Measurements from ENCODE around the gene IFI27.
A peak's percentile ranks its signal among the peaks of the same experiment; 100 is the strongest.

IFI27 gene

DNA sequence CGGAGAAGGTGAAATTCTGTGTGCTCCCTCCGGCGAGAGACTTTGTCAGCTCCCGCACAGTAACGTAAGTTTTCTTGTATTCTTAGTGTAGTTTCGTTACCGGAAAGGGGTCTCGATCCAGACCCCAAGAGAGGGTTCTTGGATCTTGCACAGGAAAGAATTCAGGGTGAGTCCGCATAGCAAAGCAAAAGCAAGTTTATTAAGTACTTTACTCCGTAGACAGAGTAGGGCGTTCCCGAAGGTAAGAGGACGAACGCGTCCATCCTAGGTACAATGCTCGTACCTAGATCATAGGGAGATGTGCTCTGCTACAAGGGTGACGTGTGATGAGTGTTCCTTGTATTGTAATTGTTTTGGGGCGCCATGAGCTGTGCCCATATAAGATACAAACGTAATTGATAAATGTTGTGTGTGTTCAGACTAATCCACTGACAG is 29.1 kb upstream of the IFI27 start:
- Histone ChIP-seq H4K20me1 (ENCODE audit: insufficient read depth, low read length, poor library complexity, severe bottlenecking) (peaks cover 39% of the 10 kb centered on the region), H3K9me3 (ENCODE audit: insufficient read depth, low read depth, low read length) (no peaks in the 10 kb centered on the region), H3K36me3 (ENCODE audit: insufficient read depth, low read length) (no peaks in the 10 kb centered on the region; the same call in 1 of the 2 replicates), H3F3A (ENCODE audit: low read depth) (no peaks in the 10 kb centered on the region), H3K27me3 (ENCODE audit: insufficient read depth, low read length, poor library complexity, severe bottlenecking) (no peaks in the 10 kb centered on the region), H3K4me3 (ENCODE audit: low read length, poor library complexity, severe bottlenecking) (peak overlapping the region; percentile 88), H3K4me2 (ENCODE audit: low read depth, low read length, poor library complexity, severe bottlenecking) (peak overlapping the region; percentile 74), H3K4me1 (ENCODE audit: insufficient read depth, low read length, poor library complexity, severe bottlenecking) (peaks cover 38% of the 10 kb centered on the region), H3K79me2 (ENCODE audit: insufficient read depth, low read length) (peaks cover 59% of the 10 kb centered on the region), H2AFZ (ENCODE audit: low read length) (peak overlapping the region; percentile 96), H3K9ac (ENCODE audit: low read depth, low read length, poor library complexity, severe bottlenecking) (peak overlapping the region; percentile 96), H3K9me2 (replicated peaks; ENCODE audit: low read depth, low read length) (no peaks in the 10 kb centered on the region)
- TF ChIP-seq, protein P1, sequence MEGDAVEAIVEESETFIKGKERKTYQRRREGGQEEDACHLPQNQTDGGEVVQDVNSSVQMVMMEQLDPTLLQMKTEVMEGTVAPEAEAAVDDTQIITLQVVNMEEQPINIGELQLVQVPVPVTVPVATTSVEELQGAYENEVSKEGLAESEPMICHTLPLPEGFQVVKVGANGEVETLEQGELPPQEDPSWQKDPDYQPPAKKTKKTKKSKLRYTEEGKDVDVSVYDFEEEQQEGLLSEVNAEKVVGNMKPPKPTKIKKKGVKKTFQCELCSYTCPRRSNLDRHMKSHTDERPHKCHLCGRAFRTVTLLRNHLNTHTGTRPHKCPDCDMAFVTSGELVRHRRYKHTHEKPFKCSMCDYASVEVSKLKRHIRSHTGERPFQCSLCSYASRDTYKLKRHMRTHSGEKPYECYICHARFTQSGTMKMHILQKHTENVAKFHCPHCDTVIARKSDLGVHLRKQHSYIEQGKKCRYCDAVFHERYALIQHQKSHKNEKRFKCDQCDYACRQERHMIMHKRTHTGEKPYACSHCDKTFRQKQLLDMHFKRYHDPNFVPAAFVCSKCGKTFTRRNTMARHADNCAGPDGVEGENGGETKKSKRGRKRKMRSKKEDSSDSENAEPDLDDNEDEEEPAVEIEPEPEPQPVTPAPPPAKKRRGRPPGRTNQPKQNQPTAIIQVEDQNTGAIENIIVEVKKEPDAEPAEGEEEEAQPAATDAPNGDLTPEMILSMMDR (conservative IDR thresholded peaks at IDR 0.05; ENCODE audit: low read length): no peak
- no peak for TF ChIP-seq EZH2phosphoT487 (IDR thresholded peaks at IDR 0.05; ENCODE audit: borderline replicate concordance)

- H3K36me3 ChIP-seq (ENCODE audit: insufficient read depth, low read length): no peaks in the 10 kb centered on the region
- no peaks in the 10 kb centered on the region for H4K20me1 ChIP-seq (ENCODE audit: insufficient read depth, low read length, poor library complexity, severe bottlenecking)
- no peak overlapping the region for H2AFZ ChIP-seq (ENCODE audit: low read length)
- H3F3A ChIP-seq (ENCODE audit: low read depth): no peaks in the 10 kb centered on the region
- no peaks in the 10 kb centered on the region for H3K9me2 ChIP-seq (replicated peaks; ENCODE audit: low read depth, low read length)
- no peaks in the 10 kb centered on the region for H3K9me3 ChIP-seq (ENCODE audit: insufficient read depth, low read depth, low read length)
- H3K79me2 ChIP-seq (ENCODE audit: insufficient read depth, low read length): no peaks in the 10 kb centered on the region
- no peaks in the 10 kb centered on the region for H3K4me1 ChIP-seq (ENCODE audit: insufficient read depth, low read length, poor library complexity, severe bottlenecking)
- H3K27me3 ChIP-seq (ENCODE audit: insufficient read depth, low read length, poor library complexity, severe bottlenecking): no peaks in the 10 kb centered on the region
- no peak overlapping the region for H3K9ac ChIP-seq (ENCODE audit: low read depth, low read length, poor library complexity, severe bottlenecking)
- H3K4me2 ChIP-seq (ENCODE audit: low read depth, low read length, poor library complexity, severe bottlenecking): no peak overlapping the region
- no peak overlapping the region for H3K4me3 ChIP-seq (ENCODE audit: low read length, poor library complexity, severe bottlenecking)
- TF ChIP-seq, protein P1 (conservative IDR thresholded peaks at IDR 0.05; ENCODE audit: low read length): no peak
- TF ChIP-seq EZH2phosphoT487 (IDR thresholded peaks at IDR 0.05; ENCODE audit: borderline replicate concordance): no peak
These were observed 22.6 kb upstream of the IFI27 start for GRCh38 chr14:94087891-94088290.

GRCh38 chr14:94088516-94088915 is 22.0 kb upstream of the IFI27 start:
- no peaks in the 10 kb centered on the region for H3K79me2 ChIP-seq (ENCODE audit: insufficient read depth, low read length)
- H3K9me2 ChIP-seq (replicated peaks; ENCODE audit: low read depth, low read length): no peaks in the 10 kb centered on the region
- H3K9me3 ChIP-seq (ENCODE audit: insufficient read depth, low read depth, low read length): no peaks in the 10 kb centered on the region
- no peaks in the 10 kb centered on the region for H3K27me3 ChIP-seq (ENCODE audit: insufficient read depth, low read length, poor library complexity, severe bottlenecking)
- no peak overlapping the region for H3K4me2 ChIP-seq (ENCODE audit: low read depth, low read length, poor library complexity, severe bottlenecking)
- no peaks in the 10 kb centered on the region for H3F3A ChIP-seq (ENCODE audit: low read depth)
- no peak for TF ChIP-seq EZH2phosphoT487 (IDR thresholded peaks at IDR 0.05; ENCODE audit: borderline replicate concordance)
- TF ChIP-seq, protein P1 (conservative IDR thresholded peaks at IDR 0.05; ENCODE audit: low read length): no peak
- no peaks in the 10 kb centered on the region for H3K36me3 ChIP-seq (ENCODE audit: insufficient read depth, low read length)
- no peak overlapping the region for H3K9ac ChIP-seq (ENCODE audit: low read depth, low read length, poor library complexity, severe bottlenecking)
- no peak overlapping the region for H2AFZ ChIP-seq (ENCODE audit: low read length)
- no peaks in the 10 kb centered on the region for H4K20me1 ChIP-seq (ENCODE audit: insufficient read depth, low read length, poor library complexity, severe bottlenecking)
- no peaks in the 10 kb centered on the region for H3K4me1 ChIP-seq (ENCODE audit: insufficient read depth, low read length, poor library complexity, severe bottlenecking)
- H3K4me3 ChIP-seq (ENCODE audit: low read length, poor library complexity, severe bottlenecking): no peak overlapping the region
